H1 (cell line): ENCODE data around the gene NFKBIL1. TPM values are rescaled to one million over a fixed set of nuclear protein-coding genes. Genes with fewer than 3 reads are reported as not detected.

Source experiments
- CTCF ChIA-PET: fragments of 300-600 bp; sonication (Branson Sonifier 250); formaldehyde crosslinking; loops from one replicate; lab custom pipeline; 2021; ENCODE audit not compliant: partially characterized antibody; lab: Charles Lee
- POLR2A ChIA-PET: fragments of 300-600 bp; sonication (Branson Sonifier 250); formaldehyde crosslinking; loops from one replicate; lab custom pipeline; 2021; ENCODE audit warnings: inconsistent platforms; ENCODE audit not compliant: partially characterized antibody; lab: Charles Lee
- DNase-seq, 2 experiments: peaks; one replicate each; pipeline versions ENCODE4 v3.0.0 to v3.0.0-alpha.2; 2010 to 2022; ENCODE audit warnings: low spot score in 2 of 2, low read depth in 1 of 2, mixed read lengths in 1 of 2
- FAIRE-seq: peaks from 2 replicates; lab custom pipeline; 2011; peaks lifted over from hg19 to GRCh38; lab: Jason Lieb, UNC
- H2AFZ ChIP-seq: 2 replicates; pipeline ENCODE4 v1.8.1; 2012; ENCODE audit warnings: low read length, inconsistent platforms
- H2AK5ac ChIP-seq: 2 replicates; pipeline ENCODE4 v1.6.1; 2013; ENCODE audit warnings: low read depth, low read length
- H2BK120ac ChIP-seq: replicated peaks from 2 replicates; pipeline ENCODE3; 2013; ENCODE audit warnings: low read depth, low read length, inconsistent platforms
- H2BK12ac ChIP-seq: 2 replicates; pipeline ENCODE4 v1.6.1; 2013; ENCODE audit warnings: low read depth, low read length
- H2BK15ac ChIP-seq: 2 replicates; pipeline ENCODE4 v1.6.1; 2013; ENCODE audit warnings: low read length
- H2BK20ac ChIP-seq: 2 replicates; pipeline ENCODE4 v1.6.1; 2013; ENCODE audit warnings: low read length
- H2BK5ac ChIP-seq: 2 replicates; pipeline ENCODE4 v1.6.1; 2013; ENCODE audit warnings: low read depth, low read length
- H3K14ac ChIP-seq: 2 replicates; pipeline ENCODE4 v1.6.1; 2013; ENCODE audit warnings: inconsistent platforms; ENCODE audit not compliant: insufficient read length
- H3K18ac ChIP-seq: 2 replicates; pipeline ENCODE4 v1.6.1; 2013; ENCODE audit warnings: low read length; ENCODE audit errors: extremely low read depth
- H3K23ac ChIP-seq: 2 replicates; pipeline ENCODE4 v1.6.1; 2013; ENCODE audit warnings: inconsistent platforms; ENCODE audit not compliant: insufficient read length
- H3K23me2 ChIP-seq: 2 replicates; pipeline ENCODE4 v1.6.1; 2013; ENCODE audit warnings: low read depth, low read length
- H3K27ac ChIP-seq: 2 replicates; pipeline ENCODE4 v1.6.1; 2011; ENCODE audit warnings: low read depth, low read length, inconsistent platforms
- H3K27me3 ChIP-seq, 4 experiments: replicated peaks in 1 of 4; 1 replicate in 1 of 4; 2 replicates in 3 of 4; pipeline versions ENCODE4 v1.6.1 to v1.8.1; 2011 to 2013; ENCODE audit warnings: low read length in 3 of 4, mild to moderate bottlenecking in 3 of 4, inconsistent platforms in 2 of 4, mixed read lengths in 2 of 4, moderate library complexity in 1 of 4; ENCODE audit not compliant: control insufficient read depth in 3 of 4, insufficient read depth in 3 of 4; ENCODE audit errors: extremely low read depth in 1 of 4
- H3K36me3 ChIP-seq, 4 experiments: 2 replicates each; pipeline versions ENCODE4 v1.6.1 to v1.8.1; 2011 to 2013; ENCODE audit warnings: mild to moderate bottlenecking in 4 of 4, low read length in 3 of 4, moderate library complexity in 2 of 4, control low read depth in 1 of 4, inconsistent platforms in 1 of 4; ENCODE audit not compliant: insufficient read depth in 4 of 4, control insufficient read depth in 2 of 4
- H3K4ac ChIP-seq: replicated peaks from 2 replicates; pipeline ENCODE3; 2013; ENCODE audit warnings: low read length, low read depth, mixed read lengths, inconsistent platforms; ENCODE audit not compliant: insufficient read length
- H3K4me1 ChIP-seq, 4 experiments: replicated peaks in 1 of 4; 1 replicate in 1 of 4; 2 replicates in 3 of 4; pipeline versions ENCODE4 v1.6.1 to v1.8.1; 2011 to 2013; ENCODE audit warnings: low read length in 3 of 4, inconsistent platforms in 2 of 4, mixed read lengths in 1 of 4; ENCODE audit not compliant: insufficient read depth in 4 of 4, control insufficient read depth in 3 of 4
- H3K4me2 ChIP-seq, 2 experiments: 2 replicates each; pipeline versions ENCODE4 v1.6.1 to v1.8.1; 2011 to 2013; ENCODE audit warnings: low read depth in 2 of 2, low read length in 2 of 2, control low read depth in 1 of 2, inconsistent platforms in 1 of 2, mild to moderate bottlenecking in 1 of 2; ENCODE audit not compliant: insufficient read depth in 1 of 2
- H3K4me3 ChIP-seq, 4 experiments: fragments of 200-600, 300-600 bp in 1 of 4; sonication (generic), shearing (Covaris generic), sonication (Bioruptor Twin) in 1 of 4; 2 replicates each; pipeline versions ENCODE4 v1.5.1 to v1.8.1; 2011 to 2016; ENCODE audit warnings: low read length in 4 of 4, low read depth in 3 of 4, control low read depth in 2 of 4, inconsistent platforms in 2 of 4, mild to moderate bottlenecking in 2 of 4, mixed read lengths in 1 of 4, moderate library complexity in 1 of 4; ENCODE audit not compliant: insufficient read depth in 2 of 4; ENCODE audit errors: extremely low read depth in 1 of 4
- H3K56ac ChIP-seq: replicated peaks from 2 replicates; pipeline ENCODE3; 2013; ENCODE audit warnings: low read depth, mild to moderate bottlenecking, mixed read lengths, low read length, inconsistent platforms; ENCODE audit not compliant: insufficient read length
- H3K79me1 ChIP-seq: 2 replicates; pipeline ENCODE4 v1.6.1; 2013; ENCODE audit warnings: low read depth, low read length, control low read depth
- H3K79me2 ChIP-seq, 2 experiments: 2 replicates each; pipeline versions ENCODE4 v1.6.1 to v1.8.1; 2012 to 2013; ENCODE audit warnings: low read length in 2 of 2, mild to moderate bottlenecking in 2 of 2, inconsistent platforms in 1 of 2; ENCODE audit not compliant: insufficient read depth in 2 of 2, control insufficient read depth in 1 of 2
- H3K9ac ChIP-seq, 4 experiments: replicated peaks in 1 of 4; 1 replicate in 1 of 4; 2 replicates in 3 of 4; pipeline versions ENCODE4 v1.6.1 to v1.8.1; 2011 to 2013; ENCODE audit warnings: low read depth in 3 of 4, low read length in 3 of 4, control low read depth in 2 of 4, mild to moderate bottlenecking in 2 of 4, moderate library complexity in 2 of 4, inconsistent platforms in 1 of 4; ENCODE audit errors: extremely low read depth in 1 of 4
- H3K9me3 ChIP-seq, 2 experiments: 2 replicates each; pipeline versions ENCODE4 v1.6.1 to v1.8.1; 2012 to 2013; ENCODE audit warnings: mild to moderate bottlenecking in 2 of 2, moderate library complexity in 2 of 2, control low read depth in 1 of 2, inconsistent platforms in 1 of 2, low read depth in 1 of 2, low read length in 1 of 2, mixed read lengths in 1 of 2; ENCODE audit not compliant: insufficient read depth in 2 of 2
- H4K20me1 ChIP-seq, 2 experiments: replicated peaks in 1 of 2; 2 replicates each; pipeline versions ENCODE3 to v1.8.1; 2011 to 2013; ENCODE audit warnings: inconsistent platforms in 2 of 2, low read length in 2 of 2, mild to moderate bottlenecking in 1 of 2; ENCODE audit not compliant: insufficient read depth in 2 of 2, control insufficient read depth in 1 of 2
- H4K5ac ChIP-seq: 2 replicates; pipeline ENCODE4 v1.6.1; 2013; ENCODE audit warnings: low read length, low read depth, mixed read lengths, inconsistent platforms; ENCODE audit not compliant: insufficient read length
- H4K8ac ChIP-seq: 2 replicates; pipeline ENCODE4 v1.8.0; 2013; ENCODE audit warnings: mild to moderate bottlenecking, moderate library complexity, low read length, inconsistent platforms; ENCODE audit not compliant: insufficient read depth; ENCODE audit errors: extremely low read depth
- H4K91ac ChIP-seq: replicated peaks from 2 replicates; pipeline ENCODE3; 2013; ENCODE audit warnings: low read length, mixed read lengths, inconsistent platforms; ENCODE audit not compliant: insufficient read length
- CTCF ChIP-seq, 3 experiments: IDR thresholded peaks; 1 replicate in 2 of 3; 2 replicates in 1 of 3; pipeline versions ENCODE4 v1.5.1 to v1.6.1; 2011; ENCODE audit warnings: low read length in 3 of 3, mild to moderate bottlenecking in 3 of 3, inconsistent platforms in 2 of 3, low read depth in 1 of 3, moderate library complexity in 1 of 3; ENCODE audit not compliant: insufficient read depth in 1 of 3; ENCODE audit errors: control extremely low read depth in 1 of 3
- FOSL1 ChIP-seq: IDR thresholded peaks from 2 replicates; pipeline ENCODE4 v1.6.1; 2011; ENCODE audit warnings: mild to moderate bottlenecking, low read depth, low read length, moderate library complexity; ENCODE audit not compliant: insufficient read depth
- HDAC6 ChIP-seq: IDR thresholded peaks from one replicate; pipeline ENCODE4 v1.7.1; 2012; ENCODE audit warnings: low read depth, mild to moderate bottlenecking, inconsistent platforms, low read length, moderate library complexity
- POLR2A ChIP-seq, 2 experiments: IDR thresholded peaks; 1 replicate in 1 of 2; 2 replicates in 1 of 2; pipeline ENCODE4 v1.6.1; 2011; ENCODE audit warnings: low read depth in 2 of 2, low read length in 2 of 2, mild to moderate bottlenecking in 2 of 2; ENCODE audit errors: control extremely low read depth in 1 of 2
- RAD21 ChIP-seq, 2 experiments: IDR thresholded peaks in 1 of 2; conservative IDR thresholded peaks in 1 of 2; 2 replicates each; pipeline ENCODE4 v1.6.1; 2011; ENCODE audit warnings: low read depth in 2 of 2, low read length in 2 of 2, improper control_type of control experiment in 1 of 2, inconsistent platforms in 1 of 2, mild to moderate bottlenecking in 1 of 2, moderate library complexity in 1 of 2
- TBP ChIP-seq: IDR thresholded peaks from 2 replicates; pipeline ENCODE4 v1.6.1; 2011; ENCODE audit warnings: low read depth, low read length, improper control_type of control experiment
- WGBS, 2 experiments: shearing (Covaris generic) in 1 of 2; methylation state at CpG; one replicate each; pipeline versions ENCODE4 v1.1.6 to v1.1.7; 2013 to 2015; ENCODE audit warnings: low lambda C conversion rate in 2 of 2, mixed read lengths in 2 of 2, inconsistent platforms in 1 of 2, low coverage in 1 of 2, missing lambda C conversion rate in 1 of 2; ENCODE audit not compliant: insufficient replicate concordance in 2 of 2, insufficient coverage in 1 of 2, insufficient read length in 1 of 2; ENCODE audit errors: extremely low coverage in 1 of 2, missing lambda C conversion rate in 1 of 2; 5-methylcytosine and 5-hydroxymethylcytosine counted together
- polyA plus RNA-seq, 7 experiments: library from polyadenylated mRNA; depleted of rRNA in 3 of 7; stranded (reverse) in 5 of 7; unstranded in 2 of 7; fragments of >200 nt in 5 of 7; fragments of 200-250 nt in 2 of 7; gene quantifications; 1 replicate in 5 of 7; 2 replicates in 1 of 7; 4 replicates in 1 of 7; pipeline versions ENCODE4 v1.2.1 to v1.2.3, GENCODE V29; 2011 to 2013; ENCODE audit warnings: missing spikeins in 2 of 7, mixed read lengths in 2 of 7
- total RNA-seq: library from RNA; stranded (reverse); fragmentation: NEBNext Ultra II Directional; extraction: Animal tissue kit (Norgen Biotek cat#: 25700); gene quantifications from 2 replicates; pipeline ENCODE4 v1.2.1, GENCODE V29; 2021

Gene NFKBIL1
- total and polyA plus RNA-seq, 2 of the 8 experiments (the other 6 are each of a cell fraction or from before 2014, with no cell fraction given): 7.5 to 11.2 TPM

GRCh38 chr6:31585491-31585890, 38.1 kb downstream of the NFKBIL1 start:
- Histone ChIP-seq H2BK5ac (no peak overlapping the region), H3K79me2 (no peaks in the 10 kb centered on the region), H2BK12ac (no peak overlapping the region), H3K4me1 (peaks cover 0 to 7% (median 6%) of the 10 kb centered on the region in 4 experiments; a peak in 5 of 7 replicates), H4K5ac (no peak overlapping the region), H3K23ac (no peak overlapping the region), H3K27me3 (no peaks in the 10 kb centered on the region; a peak in 3 of 7 replicates), H3K9ac (no peak overlapping the region), H3K14ac (no peak overlapping the region), H3K18ac (no peak overlapping the region), H3K9me3 (no peaks in the 10 kb centered on the region), H2BK120ac (no peak overlapping the region), H3K36me3 (no peaks in the 10 kb centered on the region), H3K4ac (no peak overlapping the region), H4K8ac (no peak overlapping the region), H2AK5ac (no peak overlapping the region), H2AFZ (no peak overlapping the region), H3K4me2 (no peak overlapping the region), H3K79me1 (no peaks in the 10 kb centered on the region), H3K27ac (no peak overlapping the region), H3K23me2 (peaks cover 7% of the 10 kb centered on the region; the same call in 1 of the 2 replicates), H2BK15ac (peak overlapping the region; percentile 73; the same call in 1 of the 2 replicates), H2BK20ac (peak overlapping the region; percentile 73; the same call in 1 of the 2 replicates), H4K20me1 (no peaks in the 10 kb centered on the region), H3K56ac (no peak overlapping the region), H3K4me3 (no peak overlapping the region), H4K91ac (no peak overlapping the region)
- TF ChIP-seq RAD21 (IDR thresholded peaks at IDR 0.05 in 1 of 2, conservative IDR thresholded peaks at IDR 0.05 in 1 of 2; ENCODE audit: low read depth in 2 of 2, low read length in 2 of 2): peak; percentile 42 to 52
- TF ChIP-seq POLR2A (IDR thresholded peaks at IDR 0.05; ENCODE audit: control extremely low read depth in 1 of 2, low read depth in 2 of 2, low read length in 2 of 2): no peak
- peak; percentile 55 to 87 (median 55) for TF ChIP-seq CTCF (IDR thresholded peaks at IDR 0.05; ENCODE audit: control extremely low read depth in 1 of 3, insufficient read depth in 1 of 3, low read depth in 1 of 3, low read length in 3 of 3)
- TF ChIP-seq TBP: no peak
- no peak for TF ChIP-seq FOSL1
- TF ChIP-seq HDAC6: no peak
- FAIRE-seq (no peak), DNase-seq (no peak)
- POLR2A ChIA-PET: interaction anchor here (0.9 to 3.9 kb wide), 6 partner anchors 9 to 57 kb away, joined by 3 to 16 read pairs (median 6); partner anchors contain the start of genes DDX39B, MCCD1 and NFKBIL1
- CTCF ChIA-PET: interaction anchor here (0.6 to 22.0 kb wide), 14 partner anchors 4 to 68 kb away, joined by 3 to 640 read pairs (median 5); partner anchors contain the start of genes ATP6V1G2, LST1, LTB and NCR3
- WGBS, 2 experiments: 50% methylated on average over 2 of the region's 2 CpGs; no CpG with 5 or more reads in 1 of the 2 experiments
